Measurements from ENCODE around the gene PKP4. TPM values are rescaled to one million over a fixed set of nuclear protein-coding genes. Genes with fewer than 3 reads are reported as not detected.

The PKP4 gene
- total and polyA plus RNA-seq, 2 donors (not counting 1 experiment from before 2014, with no cell fraction given), result 44.5 to 56.3 TPM

GRCh38 chr2:158602027-158602426, 145.3 kb downstream of the PKP4 start:
- TF ChIP-seq EZH2 (IDR thresholded peaks at IDR 0.05; ENCODE audit: low read length, missing control alignments), result no peak
- TF ChIP-seq, protein P1, sequence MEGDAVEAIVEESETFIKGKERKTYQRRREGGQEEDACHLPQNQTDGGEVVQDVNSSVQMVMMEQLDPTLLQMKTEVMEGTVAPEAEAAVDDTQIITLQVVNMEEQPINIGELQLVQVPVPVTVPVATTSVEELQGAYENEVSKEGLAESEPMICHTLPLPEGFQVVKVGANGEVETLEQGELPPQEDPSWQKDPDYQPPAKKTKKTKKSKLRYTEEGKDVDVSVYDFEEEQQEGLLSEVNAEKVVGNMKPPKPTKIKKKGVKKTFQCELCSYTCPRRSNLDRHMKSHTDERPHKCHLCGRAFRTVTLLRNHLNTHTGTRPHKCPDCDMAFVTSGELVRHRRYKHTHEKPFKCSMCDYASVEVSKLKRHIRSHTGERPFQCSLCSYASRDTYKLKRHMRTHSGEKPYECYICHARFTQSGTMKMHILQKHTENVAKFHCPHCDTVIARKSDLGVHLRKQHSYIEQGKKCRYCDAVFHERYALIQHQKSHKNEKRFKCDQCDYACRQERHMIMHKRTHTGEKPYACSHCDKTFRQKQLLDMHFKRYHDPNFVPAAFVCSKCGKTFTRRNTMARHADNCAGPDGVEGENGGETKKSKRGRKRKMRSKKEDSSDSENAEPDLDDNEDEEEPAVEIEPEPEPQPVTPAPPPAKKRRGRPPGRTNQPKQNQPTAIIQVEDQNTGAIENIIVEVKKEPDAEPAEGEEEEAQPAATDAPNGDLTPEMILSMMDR (conservative IDR thresholded peaks at IDR 0.05 in 1 of 2, IDR thresholded peaks at IDR 0.05 in 1 of 2; ENCODE audit: low read depth in 1 of 2, low read length in 2 of 2), result no peak
- Histone ChIP-seq H3K79me2 (ENCODE audit: control insufficient read depth, insufficient read depth, low read length) (no peaks in the 10 kb centered on the region), H3K4me1 (ENCODE audit: control insufficient read depth, extremely low read depth, insufficient read depth, low read length) (peaks cover 16% of the 10 kb centered on the region), H3K36me3 (ENCODE audit: control insufficient read depth, insufficient read depth, low read length) (no peaks in the 10 kb centered on the region), H4K20me1 (ENCODE audit: control insufficient read depth, extremely low read depth, insufficient read depth, low read length) (no peaks in the 10 kb centered on the region), H2AFZ (ENCODE audit: low read length) (no peak overlapping the region), H3K27me3 (ENCODE audit: control insufficient read depth, insufficient read depth, low read length) (no peaks in the 10 kb centered on the region), H3K9ac (ENCODE audit: insufficient read depth, low read length) (no peak overlapping the region), H3K9me3 (ENCODE audit: control insufficient read depth, insufficient read depth, low read depth, low read length) (no peaks in the 10 kb centered on the region), H3K27ac (ENCODE audit: insufficient read depth, low read length) (no peak overlapping the region), H3K4me3 (replicated peaks in 1 of 4; ENCODE audit: control extremely low read depth in 1 of 4, insufficient read depth in 1 of 4, low read depth in 3 of 4, low read length in 4 of 4) (no peak overlapping the region), H3K4me2 (ENCODE audit: extremely low read depth, insufficient read depth, low read length) (no peak overlapping the region)
- DNase-seq (ENCODE audit: low read depth in 2 of 2), result no peak

- Histone ChIP-seq H3K4me2 (ENCODE audit: extremely low read depth, insufficient read depth, low read length) (no peak overlapping the region), H3K36me3 (ENCODE audit: control insufficient read depth, insufficient read depth, low read length) (no peaks in the 10 kb centered on the region), H3K9me3 (ENCODE audit: control insufficient read depth, insufficient read depth, low read depth, low read length) (no peaks in the 10 kb centered on the region), H3K4me3 (replicated peaks in 1 of 4; ENCODE audit: control extremely low read depth in 1 of 4, insufficient read depth in 1 of 4, low read depth in 3 of 4, low read length in 4 of 4) (no peak overlapping the region), H3K27ac (ENCODE audit: insufficient read depth, low read length) (no peak overlapping the region), H2AFZ (ENCODE audit: low read length) (no peak overlapping the region), H3K27me3 (ENCODE audit: control insufficient read depth, insufficient read depth, low read length) (no peaks in the 10 kb centered on the region), H3K79me2 (ENCODE audit: control insufficient read depth, insufficient read depth, low read length) (no peaks in the 10 kb centered on the region), H3K9ac (ENCODE audit: insufficient read depth, low read length) (no peak overlapping the region), H4K20me1 (ENCODE audit: control insufficient read depth, extremely low read depth, insufficient read depth, low read length) (no peaks in the 10 kb centered on the region), H3K4me1 (ENCODE audit: control insufficient read depth, extremely low read depth, insufficient read depth, low read length) (peaks cover 16% of the 10 kb centered on the region)
- TF ChIP-seq EZH2 (IDR thresholded peaks at IDR 0.05; ENCODE audit: low read length, missing control alignments), result no peak
- TF ChIP-seq, protein P1 (conservative IDR thresholded peaks at IDR 0.05 in 1 of 2, IDR thresholded peaks at IDR 0.05 in 1 of 2; ENCODE audit: low read depth in 1 of 2, low read length in 2 of 2), result no peak
- DNase-seq (ENCODE audit: low read depth in 2 of 2), result no peak
Measured at GRCh38 chr2:158603205-158603604, 146.5 kb downstream of the PKP4 start.

- Histone ChIP-seq H4K20me1 (ENCODE audit: control insufficient read depth, extremely low read depth, insufficient read depth, low read length) (no peaks in the 10 kb centered on the region), H3K27ac (ENCODE audit: insufficient read depth, low read length) (no peak overlapping the region), H3K79me2 (ENCODE audit: control insufficient read depth, insufficient read depth, low read length) (no peaks in the 10 kb centered on the region), H3K4me1 (ENCODE audit: control insufficient read depth, extremely low read depth, insufficient read depth, low read length) (peaks cover 12% of the 10 kb centered on the region), H3K9me3 (ENCODE audit: control insufficient read depth, insufficient read depth, low read depth, low read length) (no peaks in the 10 kb centered on the region), H3K4me3 (replicated peaks in 1 of 4; ENCODE audit: control extremely low read depth in 1 of 4, insufficient read depth in 1 of 4, low read depth in 3 of 4, low read length in 4 of 4) (no peak overlapping the region), H3K36me3 (ENCODE audit: control insufficient read depth, insufficient read depth, low read length) (no peaks in the 10 kb centered on the region), H3K9ac (ENCODE audit: insufficient read depth, low read length) (no peak overlapping the region), H3K4me2 (ENCODE audit: extremely low read depth, insufficient read depth, low read length) (no peak overlapping the region), H2AFZ (ENCODE audit: low read length) (no peak overlapping the region), H3K27me3 (ENCODE audit: control insufficient read depth, insufficient read depth, low read length) (no peaks in the 10 kb centered on the region)
- no peak for TF ChIP-seq EZH2 (IDR thresholded peaks at IDR 0.05; ENCODE audit: low read length, missing control alignments)
- TF ChIP-seq, protein P1 (conservative IDR thresholded peaks at IDR 0.05 in 1 of 2, IDR thresholded peaks at IDR 0.05 in 1 of 2; ENCODE audit: low read depth in 1 of 2, low read length in 2 of 2), result no peak
- DNase-seq (ENCODE audit: low read depth in 2 of 2), result no peak
Measured at GRCh38 chr2:158603986-158604385, 147.2 kb downstream of the PKP4 start.
